Activated CD4-positive, alpha-beta T cell treated with anti-CD3 and anti-CD28 coated beads, Interleukin-2, Interleukin-4, amounts not matched to agents 100 ng/mL and 50 ng/mL, durations not matched to agents 16 hours and 8 hours (primary cell): Measurements from ENCODE around the gene TMA16.
"Not testable (repeated sequence)": the region's sequence is repeated elsewhere in the genome, so short reads cannot be mapped to it uniquely, and the experiment has no call there.

Experiments used
- DNase-seq: peaks from one replicate; pipeline ENCODE4 v3.0.0-alpha.2; 2020; ENCODE audit warnings: low spot score

The TMA16 gene

GRCh38 chr4:163494360-163495241 lies at the start of gene TMA16:
TSS of gene TMA16 (plus strand) at chr4:163494690. CDS start at chr4:163494802, 112 bp downstream.
- DNase-seq, result peak; percentile 94

- DNase-seq, result not testable (repeated sequence)
These were observed 47.5 kb upstream of the TMA16 start for GRCh38 chr4:163447023-163447422.

DNA sequence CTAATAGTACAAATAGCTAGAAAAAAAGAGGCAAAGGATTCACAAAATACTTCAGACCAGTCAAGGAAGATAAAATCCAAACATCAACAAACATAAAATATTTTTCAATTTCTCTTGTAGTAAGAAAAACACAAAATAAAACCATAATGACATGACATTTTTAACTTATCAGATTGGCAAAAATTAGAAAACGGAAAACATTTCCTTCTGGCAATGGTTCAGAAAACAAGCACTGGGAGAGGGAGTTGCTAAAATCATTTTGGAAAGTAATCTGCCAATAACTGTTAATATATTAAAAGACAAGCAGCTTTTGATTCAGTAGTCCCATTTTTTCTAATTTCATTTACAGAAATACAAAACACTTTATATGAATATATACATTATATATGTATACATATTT lies 47.0 kb upstream of the TMA16 start:
- no peak for DNase-seq

- no peak for DNase-seq
These were observed 45.8 kb upstream of the TMA16 start for GRCh38 chr4:163448540-163449203.

GRCh38 chr4:163462556-163462955 lies 31.9 kb upstream of the TMA16 start:
- no peak for DNase-seq

DNA sequence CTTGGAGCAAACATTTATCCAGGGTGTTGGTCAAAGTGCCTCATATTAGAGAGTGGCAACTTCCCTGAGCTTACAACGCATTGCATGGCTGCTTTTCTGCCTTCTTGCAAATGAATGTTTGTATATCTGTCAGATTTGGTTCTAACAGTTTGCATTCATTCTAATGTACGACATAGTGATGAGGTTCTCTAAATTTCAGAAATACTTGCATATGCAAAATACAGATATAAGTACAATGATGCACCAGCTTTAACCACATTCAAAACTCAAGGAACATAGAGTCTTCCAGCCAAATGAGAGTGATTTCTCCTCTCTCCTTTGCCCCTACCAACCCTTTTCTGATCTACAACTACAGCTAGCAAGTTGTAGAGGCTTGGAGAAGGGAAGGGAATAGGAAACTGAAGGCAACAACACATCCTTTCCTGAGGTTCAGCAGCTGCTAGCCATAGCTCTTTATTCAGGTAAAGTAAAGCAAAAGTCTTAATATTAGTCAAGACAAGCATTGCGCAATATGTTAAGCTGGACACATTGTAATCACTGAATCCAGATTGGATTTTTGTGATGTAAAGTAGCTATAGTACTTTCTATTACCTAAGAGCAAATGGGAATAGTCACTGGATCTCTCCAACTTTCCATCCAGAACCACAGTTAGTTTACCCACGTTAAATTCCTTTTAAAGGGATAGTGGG lies 27.3 kb upstream of the TMA16 start:
- DNase-seq, result no peak

DNA sequence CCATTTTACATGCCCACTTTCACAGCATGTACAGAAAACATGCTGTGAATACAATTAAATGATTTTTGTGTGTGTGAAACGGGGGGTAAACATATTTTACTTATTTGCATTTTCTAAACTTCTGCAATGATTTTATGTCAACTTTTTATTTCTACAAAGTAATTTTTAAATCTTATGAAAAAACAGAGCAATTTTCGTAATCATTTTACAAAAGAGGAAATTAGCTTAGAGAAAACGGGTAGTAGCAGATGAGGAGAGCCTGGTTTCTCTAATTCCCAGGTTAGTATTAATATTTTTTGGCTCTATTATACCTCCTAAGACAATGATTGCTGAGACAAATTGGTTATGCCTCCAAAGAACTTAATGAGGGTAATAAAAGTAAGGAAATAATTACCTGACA lies 24.1 kb upstream of the TMA16 start:
- DNase-seq, result no peak

DNA sequence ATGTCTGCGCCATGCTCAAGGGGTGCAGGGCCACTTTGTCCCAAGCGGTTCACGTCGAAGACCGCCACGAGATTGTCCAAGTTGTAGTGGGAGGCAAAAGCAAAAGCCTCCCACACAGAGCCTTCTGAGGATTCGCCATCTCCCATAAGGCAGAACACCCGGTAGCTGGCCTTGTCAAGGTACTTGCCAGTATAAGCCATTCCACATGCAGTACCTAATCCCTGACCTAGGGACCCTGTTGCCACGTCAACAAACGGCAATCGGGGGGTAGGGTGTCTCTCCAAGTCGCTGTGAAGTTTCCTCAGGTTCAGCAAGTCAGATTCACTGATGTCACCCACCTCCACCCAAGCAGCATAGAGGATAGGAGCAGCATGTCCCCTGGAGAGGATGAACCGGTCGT lies 21.4 kb upstream of the TMA16 start:
- DNase-seq, result no peak

GRCh38 chr4:163473576-163473975 lies 20.9 kb upstream of the TMA16 start, which contains the start of gene TKTL2:
TSS of gene TKTL2 (minus strand) at chr4:163473754. CDS start at chr4:163473734, 20 bp downstream.
- DNase-seq, result no peak

DNA sequence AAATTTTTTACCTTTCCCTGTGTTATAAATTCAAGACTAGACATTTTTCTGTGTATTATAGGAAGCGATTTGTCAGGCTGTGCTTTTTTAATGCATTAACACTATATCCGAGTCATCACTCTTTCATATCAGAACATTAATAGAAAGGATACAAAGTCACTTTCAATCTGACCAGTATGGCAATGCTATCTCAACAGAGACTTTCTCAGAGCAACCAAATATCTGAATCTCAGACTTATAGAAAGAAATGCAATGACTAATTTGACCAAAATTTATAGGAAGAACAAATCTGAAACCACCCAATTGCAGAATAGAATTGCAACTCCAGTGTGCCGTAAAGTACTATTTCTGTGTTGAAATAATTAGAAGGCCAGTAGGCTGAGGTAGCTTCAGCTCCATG lies 20.5 kb upstream of the TMA16 start:
- DNase-seq, result no peak

- DNase-seq, result no peak
These were observed 17.6 kb upstream of the TMA16 start for GRCh38 chr4:163476761-163477438.

DNA sequence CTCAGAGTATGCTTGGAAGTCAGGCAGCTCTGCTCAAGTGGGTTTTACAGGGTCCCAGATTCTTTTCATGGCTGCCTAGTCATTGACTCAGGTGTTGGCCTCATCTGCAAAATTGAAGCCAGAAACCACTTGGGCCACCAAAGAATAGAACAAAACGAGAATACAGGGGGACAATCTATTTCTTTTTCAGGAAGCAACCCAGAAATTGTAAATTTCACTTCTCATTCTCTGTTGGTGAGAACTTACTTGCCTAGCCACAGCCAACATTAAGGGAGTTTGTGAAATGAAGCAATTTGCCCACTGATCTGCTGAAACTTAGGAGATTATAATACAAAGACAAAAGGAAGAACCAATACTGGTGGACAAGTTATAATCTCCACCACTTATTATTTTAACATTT lies 12.3 kb upstream of the TMA16 start:
- DNase-seq, result no peak

GRCh38 chr4:163484906-163485305 lies 9.6 kb upstream of the TMA16 start:
- DNase-seq, result peak; percentile 49

DNA sequence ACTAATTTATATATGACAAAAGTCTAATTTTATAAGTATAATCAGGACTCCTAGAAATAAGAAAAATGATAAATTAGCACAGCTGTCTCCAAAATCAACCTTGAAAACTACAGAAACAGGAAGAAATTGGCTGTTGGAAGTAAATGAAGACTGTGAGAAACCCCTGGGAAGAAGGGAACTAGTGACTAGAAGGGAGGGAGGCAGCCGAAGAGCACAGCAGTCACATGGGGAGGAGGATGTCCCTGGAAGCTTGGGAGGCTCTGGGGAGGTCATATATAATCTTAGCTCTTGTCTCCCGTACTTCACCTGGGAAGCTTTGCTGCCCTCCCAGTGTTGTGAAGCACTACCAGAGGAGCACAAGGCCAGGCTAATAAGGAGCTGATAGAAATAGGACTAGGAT lies 8.9 kb upstream of the TMA16 start:
- no peak for DNase-seq

DNA sequence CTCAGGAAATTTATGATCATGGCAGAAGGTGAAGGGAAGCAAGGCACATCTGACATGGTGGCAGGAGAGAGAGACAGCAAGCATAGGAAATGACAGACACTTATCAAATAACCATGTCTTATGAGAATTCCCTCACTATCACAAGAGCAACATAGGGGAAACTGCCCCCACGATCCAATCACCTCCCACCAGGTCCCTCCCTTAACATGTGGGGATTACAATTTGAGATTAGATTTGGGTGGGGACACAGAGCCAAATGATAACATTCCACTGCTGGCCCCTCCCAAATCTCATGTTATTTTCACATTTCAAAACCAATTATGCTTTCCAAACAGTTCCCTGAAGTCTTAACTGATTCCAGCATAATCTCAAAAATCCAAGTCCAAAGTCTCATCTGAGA lies 8.2 kb upstream of the TMA16 start:
- no peak for DNase-seq

- DNase-seq, result no peak
These were observed 4.6 kb upstream of the TMA16 start for GRCh38 chr4:163489929-163490328.

DNA sequence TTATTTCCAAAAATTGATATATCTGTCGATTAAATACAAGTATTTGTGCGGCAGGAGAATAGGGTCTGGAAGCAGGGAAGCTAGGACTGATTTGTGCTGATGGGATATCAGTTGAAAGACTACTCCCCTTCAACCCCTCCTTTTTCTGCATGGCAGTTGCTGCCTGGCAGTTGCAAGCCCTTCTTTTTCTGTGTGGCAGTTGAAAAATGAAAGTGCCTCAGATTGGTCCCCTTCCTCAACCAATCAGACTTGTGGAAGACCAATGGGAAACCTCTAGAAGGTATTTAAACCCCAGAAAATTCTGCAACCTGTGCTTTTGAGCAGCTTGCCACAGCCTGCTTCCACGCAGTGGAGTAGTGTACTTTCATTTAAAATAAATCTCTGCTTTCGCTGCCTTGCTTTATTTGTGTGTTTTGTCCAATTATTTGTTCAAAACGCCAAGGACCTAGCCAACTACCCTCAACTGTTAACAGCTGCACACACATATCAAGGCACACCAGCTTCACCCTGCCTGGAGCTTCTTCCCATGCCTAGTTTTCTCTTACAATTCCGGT lies 1.5 kb upstream of the TMA16 start:
- no peak for DNase-seq

DNA sequence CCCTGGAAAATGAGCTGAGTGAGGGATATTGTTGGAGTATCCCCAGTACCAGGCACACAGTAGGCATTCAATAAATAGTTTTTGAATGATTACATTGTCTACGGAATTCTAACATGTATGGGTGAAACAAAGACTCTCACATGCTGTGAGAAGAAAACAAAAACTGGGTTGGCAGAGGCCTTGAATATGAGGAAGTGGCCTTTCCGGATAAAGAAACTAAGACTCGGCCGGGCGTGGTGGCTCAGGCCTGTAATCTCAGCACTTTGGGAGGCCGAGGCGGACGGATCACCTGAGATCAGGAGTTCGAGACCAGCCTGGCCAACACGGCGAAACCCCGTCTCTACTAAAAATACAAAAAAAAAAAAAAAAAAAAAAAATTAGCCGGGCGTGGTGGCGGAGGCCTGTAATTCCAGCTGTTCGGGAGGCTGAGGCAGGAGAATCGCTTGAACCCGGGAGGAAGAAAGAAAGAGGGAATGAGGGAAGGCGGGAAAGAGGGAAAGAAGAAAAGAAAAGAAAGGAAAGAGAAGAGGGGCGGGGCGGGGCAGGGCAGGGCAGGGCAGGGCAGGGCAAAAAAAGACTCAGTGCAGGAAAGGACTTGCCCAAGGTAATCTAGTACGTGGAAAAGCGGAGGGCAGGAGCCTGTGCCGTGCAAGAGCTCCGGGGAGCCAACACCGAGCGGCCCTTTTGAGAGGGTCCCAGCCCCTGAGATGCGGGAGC lies 689 bp upstream of the TMA16 start:
- no peak for DNase-seq

DNA sequence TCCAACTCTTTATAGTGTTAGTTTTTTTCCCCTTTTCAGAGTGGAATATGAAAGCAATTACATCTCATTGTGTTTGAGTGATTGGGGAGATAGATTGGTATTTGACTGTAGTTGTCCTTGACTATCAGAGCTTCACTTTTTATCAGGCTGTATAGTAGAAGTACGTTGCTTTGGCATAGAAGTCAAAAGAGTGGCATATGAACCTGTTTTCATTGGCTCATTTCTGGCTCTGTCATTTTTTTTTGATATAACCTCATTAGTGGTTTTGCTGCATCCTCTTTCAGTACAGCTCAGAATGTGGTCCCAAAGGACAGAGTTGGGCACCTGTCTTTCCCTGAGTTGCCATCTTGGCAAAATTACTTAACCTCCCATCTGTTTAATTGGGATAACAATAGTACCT lies 1.4 kb downstream of the TMA16 start:
- peak; percentile 28 for DNase-seq

- DNase-seq, result no peak
These were observed 6.1 kb downstream of the TMA16 start for GRCh38 chr4:163500586-163500985.

DNA sequence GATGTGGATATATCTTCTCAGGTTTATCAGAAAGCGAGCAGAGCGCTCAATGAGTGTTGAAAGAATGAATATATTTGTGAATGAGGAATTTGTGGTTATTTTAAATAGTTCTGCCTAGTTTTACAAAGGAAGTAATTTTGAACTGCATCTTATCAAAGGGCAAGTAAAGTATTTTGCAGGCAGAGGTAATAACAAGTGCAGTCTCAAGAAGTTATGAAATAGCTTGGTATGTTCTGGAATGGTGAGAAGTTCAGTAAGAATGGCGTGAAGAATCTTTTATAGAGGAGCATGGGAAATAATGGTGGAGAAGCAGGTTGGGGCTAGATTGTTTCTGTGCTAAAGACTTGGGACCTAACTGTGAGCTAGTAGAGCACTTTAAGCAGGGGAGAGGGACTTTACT lies 10.9 kb downstream of the TMA16 start:
- no peak for DNase-seq
